Measurements from ENCODE around the gene LAPTM5.
A peak's percentile ranks its signal among the peaks of the same experiment; 100 is the strongest.

LAPTM5 gene

GRCh38 chr1:30718636-30719405, 38.8 kb downstream of the LAPTM5 start:
- peak in 39 of 51 donors; percentile 45 to 100 (median 79) for DNase-seq

GRCh38 chr1:30718091-30718635, 39.4 kb downstream of the LAPTM5 start:
- peak; percentile 82 to 100 (median 99) for DNase-seq

- DNase-seq, result no peak
Measured at GRCh38 chr1:30716646-30717045, 40.9 kb downstream of the LAPTM5 start.

- DNase-seq, result no peak
Measured at GRCh38 chr1:30715886-30716285, 41.7 kb downstream of the LAPTM5 start.

- DNase-seq, result no peak
Measured at GRCh38 chr1:30715216-30715615, 42.4 kb downstream of the LAPTM5 start.

GRCh38 chr1:30714536-30715090, 43.0 kb downstream of the LAPTM5 start:
- no peak for DNase-seq

GRCh38 chr1:30714025-30714424, 43.5 kb downstream of the LAPTM5 start:
- DNase-seq, result no peak

- DNase-seq, result no peak
Measured at GRCh38 chr1:30713311-30713710, 44.3 kb downstream of the LAPTM5 start.

- DNase-seq, result no peak
Measured at GRCh38 chr1:30712583-30712982, 45.0 kb downstream of the LAPTM5 start.

GRCh38 chr1:30710407-30710806, 47.2 kb downstream of the LAPTM5 start:
- no peak for DNase-seq

- no peak for DNase-seq
Measured at GRCh38 chr1:30708361-30708728, 49.2 kb downstream of the LAPTM5 start.

GRCh38 chr1:30707412-30708360, 49.9 kb downstream of the LAPTM5 start:
- peak; percentile 15 to 87 (median 63) for DNase-seq

GRCh38 chr1:30706528-30706927, 51.0 kb downstream of the LAPTM5 start:
- peak in 29 of 51 donors; percentile 5 to 61 (median 27) for DNase-seq

GRCh38 chr1:30705698-30706097, 51.9 kb downstream of the LAPTM5 start:
- DNase-seq, result no peak

GRCh38 chr1:30704765-30705509, 52.6 kb downstream of the LAPTM5 start:
- DNase-seq, result peak in 16 of 51 donors; percentile 11 to 45 (median 28)

GRCh38 chr1:30704271-30704670, 53.3 kb downstream of the LAPTM5 start:
- no peak for DNase-seq

GRCh38 chr1:30702823-30703222, 54.8 kb downstream of the LAPTM5 start:
- no peak for DNase-seq

- DNase-seq, result no peak
Measured at GRCh38 chr1:30701258-30701633, 56.3 kb downstream of the LAPTM5 start.

- peak in 7 of 51 donors; percentile 10 to 64 (median 32) for DNase-seq
Measured at GRCh38 chr1:30700528-30701257, 56.9 kb downstream of the LAPTM5 start.

GRCh38 chr1:30699762-30700161, 57.8 kb downstream of the LAPTM5 start:
- no peak for DNase-seq

Data from hypothalamus (tissue), 51 donors.